OCI-LY1 (cell line): ENCODE data around the gene RALY.

Experiments
- EZH2 ChIP-seq: fragments of 200-600 bp; sonication (generic), shearing (Covaris generic); IDR thresholded peaks from 2 replicates; pipeline ENCODE4 v1.8.0; 2017; ENCODE audit warnings: borderline replicate concordance, mixed run types, mild to moderate bottlenecking, antibody characterized with exemption, low read length, moderate library complexity, mixed read lengths
- TF ChIP-seq, protein P1 (sequence below): fragments of 200-600 bp; sonication (generic), shearing (Covaris generic); IDR thresholded peaks from 2 replicates; pipeline ENCODE4 v1.5.1; 2017; ENCODE audit warnings: mild to moderate bottlenecking, antibody characterized with exemption, low read length, moderate library complexity, mixed read lengths

DNA sequence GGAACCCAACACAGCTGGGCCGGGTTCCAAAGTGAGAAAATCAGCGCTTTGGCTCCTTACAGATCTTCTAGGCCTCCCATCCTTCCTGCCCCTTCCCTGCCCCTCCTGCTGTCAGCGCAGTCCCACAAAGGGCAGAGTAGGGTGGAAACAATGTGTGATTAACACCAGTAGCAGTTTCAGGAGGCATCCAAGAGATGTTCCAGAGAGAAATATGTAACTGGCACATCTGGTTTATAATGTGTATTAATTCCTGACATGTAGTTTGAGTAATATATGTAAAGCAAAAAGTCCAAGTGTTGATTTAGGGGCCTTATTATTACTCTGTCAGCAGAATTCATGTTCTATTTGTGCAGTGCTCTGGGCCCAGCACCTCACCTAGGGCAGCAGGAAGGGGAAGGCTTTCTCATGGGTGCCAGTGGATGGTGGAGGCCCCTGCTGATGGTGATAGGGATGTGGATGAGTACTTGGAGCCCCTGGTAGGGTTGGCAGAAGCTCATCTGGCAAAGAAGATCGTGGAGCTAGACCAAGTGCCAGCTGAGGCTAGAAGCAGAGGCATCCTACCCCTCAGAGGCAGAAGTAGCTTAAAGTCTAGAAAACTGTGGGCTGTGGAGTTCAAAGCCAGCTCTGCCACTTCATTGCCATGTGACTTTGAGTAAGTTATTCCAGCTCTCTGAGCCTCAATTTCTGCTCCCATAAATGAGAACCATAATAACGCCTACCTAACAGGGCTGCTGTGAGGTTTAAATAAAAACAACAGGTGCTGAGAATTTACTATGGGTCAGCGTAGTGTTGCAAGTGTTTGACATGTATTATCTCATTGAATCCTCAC lies 22.4 kb upstream of the RALY start:
- TF ChIP-seq, protein P1, sequence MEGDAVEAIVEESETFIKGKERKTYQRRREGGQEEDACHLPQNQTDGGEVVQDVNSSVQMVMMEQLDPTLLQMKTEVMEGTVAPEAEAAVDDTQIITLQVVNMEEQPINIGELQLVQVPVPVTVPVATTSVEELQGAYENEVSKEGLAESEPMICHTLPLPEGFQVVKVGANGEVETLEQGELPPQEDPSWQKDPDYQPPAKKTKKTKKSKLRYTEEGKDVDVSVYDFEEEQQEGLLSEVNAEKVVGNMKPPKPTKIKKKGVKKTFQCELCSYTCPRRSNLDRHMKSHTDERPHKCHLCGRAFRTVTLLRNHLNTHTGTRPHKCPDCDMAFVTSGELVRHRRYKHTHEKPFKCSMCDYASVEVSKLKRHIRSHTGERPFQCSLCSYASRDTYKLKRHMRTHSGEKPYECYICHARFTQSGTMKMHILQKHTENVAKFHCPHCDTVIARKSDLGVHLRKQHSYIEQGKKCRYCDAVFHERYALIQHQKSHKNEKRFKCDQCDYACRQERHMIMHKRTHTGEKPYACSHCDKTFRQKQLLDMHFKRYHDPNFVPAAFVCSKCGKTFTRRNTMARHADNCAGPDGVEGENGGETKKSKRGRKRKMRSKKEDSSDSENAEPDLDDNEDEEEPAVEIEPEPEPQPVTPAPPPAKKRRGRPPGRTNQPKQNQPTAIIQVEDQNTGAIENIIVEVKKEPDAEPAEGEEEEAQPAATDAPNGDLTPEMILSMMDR: no peak
- TF ChIP-seq EZH2: no peak
